ENCODE data around the gene GDAP1L1.

The GDAP1L1 gene

GRCh38 chr20:44247131-44247571, at the start of gene GDAP1L1:
GDAP1L1 (plus strand) TSS chr20:44247308; CDS start chr20:44247335, 27 bp downstream.
- no peaks in the 10 kb centered on the region for H3K36me3 ChIP-seq
- H3K4me3 ChIP-seq (ENCODE audit: low read depth, low read length), result peak within 1 kb of the TSS; percentile 90
- peak; percentile 83 for DNase-seq
- H3K9me3 ChIP-seq (ENCODE audit: severe bottlenecking), result no peaks in the 10 kb centered on the region
- H3K27ac ChIP-seq, result peak within 1 kb of the TSS; percentile 57
- TF ChIP-seq CTCF (IDR thresholded peaks at IDR 0.05; ENCODE audit: low read depth, low read length), result no peak
- no peaks in the 10 kb centered on the region for H3K27me3 ChIP-seq (ENCODE audit: insufficient read depth, low read depth, severe bottlenecking)

DNA sequence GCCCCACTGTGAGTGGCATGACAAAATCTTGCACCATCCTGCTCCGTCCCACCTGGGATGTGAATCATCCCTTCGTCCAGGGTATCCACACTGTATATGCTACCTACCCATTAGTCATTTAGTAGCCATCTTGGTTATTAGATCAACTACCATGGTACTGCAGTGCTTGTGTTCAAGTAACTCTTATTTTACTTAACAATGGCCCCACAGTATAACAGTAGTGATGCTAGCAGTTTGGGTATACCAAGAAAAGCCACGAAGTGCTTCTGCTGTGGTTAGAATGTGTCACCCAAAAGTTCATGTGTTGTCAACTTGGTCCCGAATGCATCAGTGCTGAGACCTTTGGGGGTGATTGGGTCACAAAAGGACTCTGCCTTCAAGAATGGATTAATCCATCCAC, 48.2 kb upstream of the GDAP1L1 start:
- H3K9me3 ChIP-seq (ENCODE audit: severe bottlenecking), result no peaks in the 10 kb centered on the region
- no peak for DNase-seq
- TF ChIP-seq CTCF (IDR thresholded peaks at IDR 0.05; ENCODE audit: low read depth, low read length), result no peak
- no peak overlapping the region for H3K27ac ChIP-seq
- H3K4me3 ChIP-seq (ENCODE audit: low read depth, low read length), result no peak overlapping the region
- H3K36me3 ChIP-seq, result peaks cover 67% of the 10 kb centered on the region
- H3K27me3 ChIP-seq (ENCODE audit: insufficient read depth, low read depth, severe bottlenecking), result no peaks in the 10 kb centered on the region

DNA sequence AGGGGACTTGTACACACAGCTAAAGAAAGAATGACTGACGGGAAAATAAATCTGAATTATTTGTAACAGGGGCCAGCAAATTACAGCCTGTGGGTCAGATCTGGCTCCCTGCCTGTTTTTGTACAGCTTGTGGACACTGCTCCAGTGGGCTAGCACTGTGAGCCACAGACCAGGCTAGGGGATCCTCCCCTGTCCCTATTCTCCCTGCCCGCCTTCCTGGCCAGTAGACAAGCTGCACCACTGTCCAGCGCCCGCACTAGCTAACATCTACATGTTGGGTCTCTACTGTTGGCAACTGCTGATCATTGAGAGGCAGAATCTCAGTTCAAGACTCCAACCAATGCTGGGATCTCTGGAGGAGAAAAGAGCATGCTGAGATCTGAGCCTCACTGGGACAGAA, 47.2 kb upstream of the GDAP1L1 start:
- H3K4me3 ChIP-seq (ENCODE audit: low read depth, low read length), result no peak overlapping the region
- no peak for TF ChIP-seq CTCF (IDR thresholded peaks at IDR 0.05; ENCODE audit: low read depth, low read length)
- no peaks in the 10 kb centered on the region for H3K27me3 ChIP-seq (ENCODE audit: insufficient read depth, low read depth, severe bottlenecking)
- H3K36me3 ChIP-seq, result peaks cover 70% of the 10 kb centered on the region
- no peaks in the 10 kb centered on the region for H3K9me3 ChIP-seq (ENCODE audit: severe bottlenecking)
- DNase-seq, result no peak
- H3K27ac ChIP-seq, result no peak overlapping the region

DNA sequence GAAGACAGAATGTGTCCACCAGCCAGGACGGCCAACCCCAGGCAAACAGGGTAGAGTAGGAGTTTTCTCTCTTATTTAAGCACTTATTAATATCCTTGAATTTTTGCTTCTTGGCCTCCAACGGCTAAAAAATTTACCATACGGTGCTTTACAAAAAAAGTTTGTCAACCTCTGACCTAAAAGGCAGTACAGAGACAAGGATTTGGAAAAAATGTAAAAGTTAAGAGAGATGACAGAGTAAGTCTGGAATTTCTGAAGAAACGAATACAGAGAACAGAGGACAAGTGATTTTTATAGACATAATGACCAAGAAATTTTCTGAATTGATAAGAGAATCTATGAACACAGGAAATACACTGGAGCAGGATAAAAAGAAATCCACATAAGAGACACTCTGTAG, 46.7 kb upstream of the GDAP1L1 start:
- H3K9me3 ChIP-seq (ENCODE audit: severe bottlenecking), result no peaks in the 10 kb centered on the region
- H3K27me3 ChIP-seq (ENCODE audit: insufficient read depth, low read depth, severe bottlenecking), result no peaks in the 10 kb centered on the region
- no peak overlapping the region for H3K4me3 ChIP-seq (ENCODE audit: low read depth, low read length)
- no peak for DNase-seq
- peaks cover 75% of the 10 kb centered on the region for H3K36me3 ChIP-seq
- H3K27ac ChIP-seq, result no peak overlapping the region
- no peak for TF ChIP-seq CTCF (IDR thresholded peaks at IDR 0.05; ENCODE audit: low read depth, low read length)

DNA sequence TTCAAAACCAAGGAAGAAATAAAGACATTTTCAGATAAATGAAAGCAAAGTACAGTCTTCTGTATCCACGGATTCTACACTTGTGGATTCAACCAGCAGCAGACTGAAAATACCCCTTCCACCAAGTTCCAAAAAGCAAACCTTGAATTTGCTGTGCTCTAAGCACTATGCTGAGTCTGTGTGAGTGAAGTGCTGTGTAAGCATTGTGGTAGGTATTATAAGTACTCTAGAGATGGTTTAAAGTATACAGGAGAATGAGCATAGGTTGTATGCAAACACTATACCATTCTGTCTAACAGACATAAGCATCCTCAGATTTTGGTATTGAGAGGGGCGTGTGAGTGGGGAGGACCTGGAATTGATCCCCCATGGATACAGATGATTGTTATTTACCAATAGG, 46.1 kb upstream of the GDAP1L1 start:
- TF ChIP-seq CTCF (IDR thresholded peaks at IDR 0.05; ENCODE audit: low read depth, low read length), result no peak
- no peak overlapping the region for H3K4me3 ChIP-seq (ENCODE audit: low read depth, low read length)
- H3K27ac ChIP-seq, result no peak overlapping the region
- no peaks in the 10 kb centered on the region for H3K27me3 ChIP-seq (ENCODE audit: insufficient read depth, low read depth, severe bottlenecking)
- no peak for DNase-seq
- peaks cover 79% of the 10 kb centered on the region for H3K36me3 ChIP-seq
- no peaks in the 10 kb centered on the region for H3K9me3 ChIP-seq (ENCODE audit: severe bottlenecking)

DNA sequence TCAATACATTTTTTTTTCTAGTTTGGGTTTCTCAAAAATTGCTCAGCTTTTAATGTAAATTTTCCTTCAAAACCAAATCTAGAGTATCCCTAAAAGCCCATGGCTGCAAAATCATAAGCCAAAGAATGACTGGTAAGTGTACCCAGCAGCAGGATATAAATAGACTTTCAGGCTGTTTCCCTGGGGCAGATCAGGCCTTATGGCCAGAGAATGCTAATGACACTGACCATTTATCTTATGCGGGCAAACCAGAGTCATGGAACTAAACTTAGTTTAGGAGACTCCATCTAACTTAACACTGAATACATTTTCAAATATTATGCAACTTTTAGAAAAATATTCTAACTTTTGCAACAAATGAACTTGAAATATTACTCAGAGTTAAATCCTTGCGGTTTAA, 43.9 kb upstream of the GDAP1L1 start:
- no peaks in the 10 kb centered on the region for H3K27me3 ChIP-seq (ENCODE audit: insufficient read depth, low read depth, severe bottlenecking)
- H3K27ac ChIP-seq, result no peak overlapping the region
- H3K9me3 ChIP-seq (ENCODE audit: severe bottlenecking), result no peaks in the 10 kb centered on the region
- H3K4me3 ChIP-seq (ENCODE audit: low read depth, low read length), result no peak overlapping the region
- no peak for TF ChIP-seq CTCF (IDR thresholded peaks at IDR 0.05; ENCODE audit: low read depth, low read length)
- DNase-seq, result no peak
- H3K36me3 ChIP-seq, result peaks cover 67% of the 10 kb centered on the region

All from WERI-Rb-1 (cell line).